ENCODE measurements around the gene TBC1D22A. TPM values are rescaled to one million over a fixed set of nuclear protein-coding genes. Genes with fewer than 3 reads are reported as not detected.

Gene TBC1D22A
- polyA plus RNA-seq, 1 donor from 2014 or later, result 9.3 TPM

GRCh38 chr22:47086596-47087248 lies 324.3 kb downstream of the TBC1D22A start:
- H3K9me3 ChIP-seq (ENCODE audit: low read length), result no peaks in the 10 kb centered on the region
- H3K4me3 ChIP-seq (ENCODE audit: low read length), result no peak overlapping the region
- no peak overlapping the region for H2AFZ ChIP-seq (ENCODE audit: low read depth, low read length)
- TF ChIP-seq TAF1 (IDR thresholded peaks at IDR 0.05; ENCODE audit: low read depth), result no peak
- no peaks in the 10 kb centered on the region for H3K36me3 ChIP-seq (ENCODE audit: insufficient read depth, low read length)
- H3K4me2 ChIP-seq (ENCODE audit: low read length), result no peak overlapping the region
- no peaks in the 10 kb centered on the region for H3K27me3 ChIP-seq (ENCODE audit: insufficient read depth, low read depth, low read length)
- no peaks in the 10 kb centered on the region for H4K20me1 ChIP-seq (ENCODE audit: insufficient read depth)
- no peaks in the 10 kb centered on the region for H3F3A ChIP-seq (ENCODE audit: insufficient read depth, low read length, poor library complexity, severe bottlenecking)
- H3K9ac ChIP-seq (ENCODE audit: low read length), result no peak overlapping the region
- H3K79me2 ChIP-seq (replicated peaks; ENCODE audit: insufficient read depth, low read length), result no peaks in the 10 kb centered on the region
- no peak overlapping the region for H3K27ac ChIP-seq (ENCODE audit: low read length)
- H3K9me2 ChIP-seq (ENCODE audit: insufficient read depth, low read length), result no peaks in the 10 kb centered on the region

DNA sequence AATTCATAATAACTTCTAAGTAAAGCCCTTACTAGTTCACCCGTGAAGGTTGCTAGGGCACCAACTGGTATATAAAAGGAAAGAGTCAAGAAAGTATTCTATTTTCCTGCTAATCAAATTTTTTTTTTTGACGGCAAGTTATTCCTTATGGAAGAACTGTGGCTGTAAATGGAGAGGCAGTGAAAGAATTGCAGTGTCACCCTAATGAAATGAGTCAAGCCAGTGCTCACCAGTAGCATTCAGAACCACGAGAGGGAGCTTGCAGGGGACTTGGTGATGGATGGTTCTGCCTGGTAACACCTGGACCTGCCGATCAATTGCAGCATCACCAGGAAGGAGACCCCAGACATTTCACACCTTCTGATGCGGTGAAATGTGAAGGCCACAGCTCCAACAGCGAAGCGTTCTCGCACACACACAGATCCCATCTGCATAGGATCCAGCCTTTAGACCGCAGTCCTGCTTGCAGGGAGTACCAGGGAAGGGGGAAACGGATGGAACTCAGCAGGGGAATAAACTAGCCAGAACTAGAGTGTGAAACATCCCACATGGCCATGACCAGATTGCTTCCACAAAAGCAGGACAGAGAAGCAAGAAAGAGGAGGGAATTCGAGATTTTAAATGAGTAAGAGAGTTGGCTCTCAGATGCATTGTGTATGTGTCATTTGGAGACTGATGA lies 326.2 kb downstream of the TBC1D22A start:
- no peak for TF ChIP-seq TAF1 (IDR thresholded peaks at IDR 0.05; ENCODE audit: low read depth)
- no peak for TF ChIP-seq CTCF (IDR thresholded peaks at IDR 0.05; ENCODE audit: poor library complexity, severe bottlenecking)
- TF ChIP-seq EZH2 (IDR thresholded peaks at IDR 0.05; ENCODE audit: borderline replicate concordance, insufficient read depth, low read length, poor library complexity, severe bottlenecking), result no peak
- TF ChIP-seq MXI1 (conservative IDR thresholded peaks at IDR 0.05; ENCODE audit: poor library complexity, severe bottlenecking), result no peak
- no peak for TF ChIP-seq SMC3 (conservative IDR thresholded peaks at IDR 0.05; ENCODE audit: poor library complexity)
- no peak for TF ChIP-seq EP300 (conservative IDR thresholded peaks at IDR 0.05; ENCODE audit: poor library complexity, severe bottlenecking)
- TF ChIP-seq RAD21 (conservative IDR thresholded peaks at IDR 0.05), result no peak
- TF ChIP-seq POLR2AphosphoS5 (IDR thresholded peaks at IDR 0.05), result no peak
- TF ChIP-seq REST (IDR thresholded peaks at IDR 0.05; ENCODE audit: borderline replicate concordance), result no peak
- H3F3A ChIP-seq (ENCODE audit: insufficient read depth, low read length, poor library complexity, severe bottlenecking), result no peaks in the 10 kb centered on the region
- no peak overlapping the region for H3K4me3 ChIP-seq (ENCODE audit: low read length)

More for the DNA sequence above, 326.2 kb downstream of the TBC1D22A start:
- no peaks in the 10 kb centered on the region for H3K9me3 ChIP-seq (ENCODE audit: low read length)
- H3K27ac ChIP-seq (ENCODE audit: low read length), result no peak overlapping the region
- no peaks in the 10 kb centered on the region for H3K36me3 ChIP-seq (ENCODE audit: insufficient read depth, low read length)
- no peaks in the 10 kb centered on the region for H3K27me3 ChIP-seq (ENCODE audit: insufficient read depth, low read depth, low read length)
- H3K4me2 ChIP-seq (ENCODE audit: low read length), result no peak overlapping the region
- no peaks in the 10 kb centered on the region for H3K79me2 ChIP-seq (replicated peaks; ENCODE audit: insufficient read depth, low read length)
- H3K9ac ChIP-seq (ENCODE audit: low read length), result no peak overlapping the region
- H3K9me2 ChIP-seq (ENCODE audit: insufficient read depth, low read length), result no peaks in the 10 kb centered on the region
- H2AFZ ChIP-seq (ENCODE audit: low read depth, low read length), result no peak overlapping the region
- H4K20me1 ChIP-seq (ENCODE audit: insufficient read depth), result no peaks in the 10 kb centered on the region
